Neural cell (in vitro differentiated cells): Measurements from ENCODE around the gene RANBP3. TPM values are rescaled to one million over a fixed set of nuclear protein-coding genes. Genes with fewer than 3 reads are reported as not detected.

Experiments
- H2AFZ ChIP-seq: fragments of 200-600, 300-800 bp; sonication (generic), shearing (Covaris generic); 2 replicates; pipeline ENCODE4 v1.6.0; 2014; ENCODE audit warnings: low read depth, mild to moderate bottlenecking, antibody characterized with exemption, low read length, moderate library complexity
- H3F3A ChIP-seq: fragments of 200-600 bp; shearing (Covaris generic); 2 replicates; pipeline ENCODE4 v1.6.1; 2016; ENCODE audit warnings: mild to moderate bottlenecking, moderate library complexity, mixed read lengths, antibody characterized with exemption, low read length; ENCODE audit not compliant: insufficient read depth, poor library complexity, severe bottlenecking
- H3K27ac ChIP-seq: fragments of 200-600, 300-800 bp; sonication (generic), shearing (Covaris generic); 2 replicates; pipeline ENCODE4 v1.5.1; 2014; ENCODE audit warnings: mild to moderate bottlenecking, low read length, moderate library complexity
- H3K27me3 ChIP-seq: fragments of 300-800, 200-600 bp; sonication (generic), shearing (Covaris generic); 2 replicates; pipeline ENCODE4 v1.6.0; 2014; ENCODE audit warnings: mild to moderate bottlenecking, low read depth, low read length, moderate library complexity; ENCODE audit not compliant: insufficient read depth
- H3K36me3 ChIP-seq: fragments of 300-800, 200-600 bp; sonication (generic), shearing (Covaris generic); 2 replicates; pipeline ENCODE4 v1.5.1; 2014; ENCODE audit warnings: mild to moderate bottlenecking, antibody characterized with exemption, low read length, moderate library complexity; ENCODE audit not compliant: insufficient read depth
- H3K4me2 ChIP-seq: fragments of 300-800, 200-600 bp; sonication (generic), shearing (Covaris generic); 2 replicates; pipeline ENCODE4 v1.6.0; 2014; ENCODE audit warnings: mild to moderate bottlenecking, low read length
- H3K4me3 ChIP-seq: fragments of 300-800, 200-600 bp; sonication (generic), shearing (Covaris generic); 2 replicates; pipeline ENCODE4 v1.5.1; 2014; ENCODE audit warnings: mild to moderate bottlenecking, low read length, moderate library complexity
- H3K79me2 ChIP-seq: fragments of 200-600 bp; shearing (Covaris generic); replicated peaks from 2 replicates; pipeline ENCODE4 v1.6.0; 2014; ENCODE audit warnings: mild to moderate bottlenecking, low read length, moderate library complexity; ENCODE audit not compliant: insufficient read depth
- H3K9ac ChIP-seq: fragments of 300-800, 200-600 bp; sonication (generic), shearing (Covaris generic); 2 replicates; pipeline ENCODE4 v1.6.1; 2016; ENCODE audit warnings: mild to moderate bottlenecking, low read length, mixed read lengths
- H3K9me2 ChIP-seq: fragments of 200-600 bp; shearing (Covaris generic); 2 replicates; pipeline ENCODE4 v1.6.1; 2016; ENCODE audit warnings: mild to moderate bottlenecking, low read length, mixed read lengths; ENCODE audit not compliant: insufficient read depth
- H3K9me3 ChIP-seq: fragments of 200-600, 300-800 bp; sonication (generic), shearing (Covaris generic); 2 replicates; pipeline ENCODE4 v1.6.1; 2016; ENCODE audit warnings: mild to moderate bottlenecking, mixed run types, low read length, moderate library complexity, mixed read lengths
- H4K20me1 ChIP-seq: fragments of 200-600 bp; shearing (Covaris generic); 2 replicates; pipeline ENCODE4 v1.6.1; 2016; ENCODE audit warnings: mild to moderate bottlenecking, mixed run types; ENCODE audit not compliant: insufficient read depth
- EP300 ChIP-seq: fragments of 450-650 bp; conservative IDR thresholded peaks from 2 replicates; pipeline ENCODE4 v1.6.1; 2014; ENCODE audit warnings: antibody characterized with exemption, mild to moderate bottlenecking, moderate library complexity; ENCODE audit not compliant: poor library complexity, severe bottlenecking
- EZH2 ChIP-seq: fragments of 200-600, 300-800 bp; shearing (Covaris generic), sonication (generic); IDR thresholded peaks from 2 replicates; pipeline ENCODE4 v1.6.1; 2014; ENCODE audit warnings: antibody characterized with exemption, low read length, borderline replicate concordance, mild to moderate bottlenecking; ENCODE audit not compliant: insufficient read depth, poor library complexity, severe bottlenecking
- MXI1 ChIP-seq: fragments of 450-650 bp; conservative IDR thresholded peaks from 2 replicates; pipeline ENCODE4 v1.6.1; 2014; ENCODE audit warnings: antibody characterized with exemption, mild to moderate bottlenecking; ENCODE audit not compliant: poor library complexity, severe bottlenecking
- POLR2AphosphoS5 ChIP-seq: IDR thresholded peaks from 2 replicates; pipeline ENCODE4 v1.6.1; 2012
- RAD21 ChIP-seq: fragments of 450-650 bp; conservative IDR thresholded peaks from 2 replicates; pipeline ENCODE4 v1.6.1; 2014; ENCODE audit warnings: antibody characterized with exemption, mild to moderate bottlenecking, moderate library complexity
- SMC3 ChIP-seq: fragments of 450-650 bp; conservative IDR thresholded peaks from 2 replicates; pipeline ENCODE4 v1.6.1; 2014; ENCODE audit warnings: antibody characterized with exemption, mild to moderate bottlenecking, moderate library complexity; ENCODE audit not compliant: poor library complexity
- TAF1 ChIP-seq: IDR thresholded peaks from 2 replicates; pipeline ENCODE4 v1.6.1; 2012; ENCODE audit warnings: low read depth
- polyA plus RNA-seq: library from polyadenylated mRNA; depleted of rRNA; stranded (reverse); fragments of >200 nt; gene quantifications from 2 replicates; pipeline ENCODE4 v1.2.3, GENCODE V29; 2014
- TF ChIP-seq, protein P1 (sequence below): fragments of 450-650 bp; IDR thresholded peaks from 2 replicates; pipeline ENCODE4 v1.5.1; 2014; ENCODE audit warnings: antibody characterized with exemption, mild to moderate bottlenecking, moderate library complexity; ENCODE audit not compliant: poor library complexity, severe bottlenecking
- TF ChIP-seq, protein P2 (sequence below): IDR thresholded peaks from 2 replicates; pipeline ENCODE4 v1.6.1; 2012; ENCODE audit warnings: borderline replicate concordance

The RANBP3 gene
- polyA plus RNA-seq, 1 donor from 2014 or later = 67.6 TPM

GRCh38 chr19:5893296-5893903, 84.5 kb downstream of the RANBP3 start:
- Histone ChIP-seq H4K20me1 (no peaks in the 10 kb centered on the region), H3K79me2 (no peaks in the 10 kb centered on the region), H3K4me2 (no peak overlapping the region), H3K27me3 (no peaks in the 10 kb centered on the region), H2AFZ (no peak overlapping the region), H3K9ac (no peak overlapping the region), H3K9me2 (no peaks in the 10 kb centered on the region), H3F3A (no peaks in the 10 kb centered on the region), H3K4me3 (no peak overlapping the region), H3K9me3 (no peaks in the 10 kb centered on the region), H3K36me3 (no peaks in the 10 kb centered on the region), H3K27ac (no peak overlapping the region)
- TF ChIP-seq POLR2AphosphoS5 = no peak
- TF ChIP-seq EZH2 = no peak
- TF ChIP-seq RAD21 = no peak
- TF ChIP-seq, protein P1, sequence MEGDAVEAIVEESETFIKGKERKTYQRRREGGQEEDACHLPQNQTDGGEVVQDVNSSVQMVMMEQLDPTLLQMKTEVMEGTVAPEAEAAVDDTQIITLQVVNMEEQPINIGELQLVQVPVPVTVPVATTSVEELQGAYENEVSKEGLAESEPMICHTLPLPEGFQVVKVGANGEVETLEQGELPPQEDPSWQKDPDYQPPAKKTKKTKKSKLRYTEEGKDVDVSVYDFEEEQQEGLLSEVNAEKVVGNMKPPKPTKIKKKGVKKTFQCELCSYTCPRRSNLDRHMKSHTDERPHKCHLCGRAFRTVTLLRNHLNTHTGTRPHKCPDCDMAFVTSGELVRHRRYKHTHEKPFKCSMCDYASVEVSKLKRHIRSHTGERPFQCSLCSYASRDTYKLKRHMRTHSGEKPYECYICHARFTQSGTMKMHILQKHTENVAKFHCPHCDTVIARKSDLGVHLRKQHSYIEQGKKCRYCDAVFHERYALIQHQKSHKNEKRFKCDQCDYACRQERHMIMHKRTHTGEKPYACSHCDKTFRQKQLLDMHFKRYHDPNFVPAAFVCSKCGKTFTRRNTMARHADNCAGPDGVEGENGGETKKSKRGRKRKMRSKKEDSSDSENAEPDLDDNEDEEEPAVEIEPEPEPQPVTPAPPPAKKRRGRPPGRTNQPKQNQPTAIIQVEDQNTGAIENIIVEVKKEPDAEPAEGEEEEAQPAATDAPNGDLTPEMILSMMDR = no peak

DNA sequence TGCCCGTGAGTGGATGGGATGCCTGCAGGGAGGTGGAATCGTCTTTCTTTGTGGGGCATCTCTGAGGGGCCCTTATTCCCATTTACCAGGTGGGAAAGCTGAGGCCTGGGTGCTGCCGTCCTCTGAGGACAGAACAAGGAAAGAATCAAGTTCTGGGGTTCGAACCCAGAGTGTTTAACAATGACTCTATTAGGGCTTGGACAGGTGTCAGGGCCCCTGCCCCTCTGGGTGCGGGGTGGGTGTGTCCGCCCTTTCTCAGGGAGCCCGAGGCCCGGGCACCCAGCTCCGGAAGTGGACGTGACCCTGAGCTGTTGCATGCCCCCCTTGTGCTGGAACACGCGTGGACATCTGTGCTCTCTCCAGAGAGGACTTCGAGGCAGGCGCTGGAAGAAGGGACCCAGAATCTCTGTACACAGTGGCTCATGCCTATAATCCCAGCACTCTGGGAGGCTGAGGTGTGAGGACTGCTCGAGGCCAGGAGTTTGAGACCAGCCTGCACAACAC, 85.1 kb downstream of the RANBP3 start:
- no peak overlapping the region for H3K9ac ChIP-seq
- H3K27me3 ChIP-seq = no peaks in the 10 kb centered on the region
- no peaks in the 10 kb centered on the region for H3K9me3 ChIP-seq
- H3K9me2 ChIP-seq = no peaks in the 10 kb centered on the region
- no peak overlapping the region for H3K27ac ChIP-seq
- no peak overlapping the region for H3K4me3 ChIP-seq
- no peaks in the 10 kb centered on the region for H3K36me3 ChIP-seq
- no peak overlapping the region for H3K4me2 ChIP-seq
- H3K79me2 ChIP-seq = no peaks in the 10 kb centered on the region
- no peaks in the 10 kb centered on the region for H4K20me1 ChIP-seq
- no peak overlapping the region for H2AFZ ChIP-seq
- H3F3A ChIP-seq = no peaks in the 10 kb centered on the region
- TF ChIP-seq RAD21 (no peak), EP300 (no peak), SMC3 (no peak), POLR2AphosphoS5 (no peak), TAF1 (no peak), MXI1 (no peak), EZH2 (no peak)
- TF ChIP-seq, protein P1 = no peak
- TF ChIP-seq, protein P2, sequence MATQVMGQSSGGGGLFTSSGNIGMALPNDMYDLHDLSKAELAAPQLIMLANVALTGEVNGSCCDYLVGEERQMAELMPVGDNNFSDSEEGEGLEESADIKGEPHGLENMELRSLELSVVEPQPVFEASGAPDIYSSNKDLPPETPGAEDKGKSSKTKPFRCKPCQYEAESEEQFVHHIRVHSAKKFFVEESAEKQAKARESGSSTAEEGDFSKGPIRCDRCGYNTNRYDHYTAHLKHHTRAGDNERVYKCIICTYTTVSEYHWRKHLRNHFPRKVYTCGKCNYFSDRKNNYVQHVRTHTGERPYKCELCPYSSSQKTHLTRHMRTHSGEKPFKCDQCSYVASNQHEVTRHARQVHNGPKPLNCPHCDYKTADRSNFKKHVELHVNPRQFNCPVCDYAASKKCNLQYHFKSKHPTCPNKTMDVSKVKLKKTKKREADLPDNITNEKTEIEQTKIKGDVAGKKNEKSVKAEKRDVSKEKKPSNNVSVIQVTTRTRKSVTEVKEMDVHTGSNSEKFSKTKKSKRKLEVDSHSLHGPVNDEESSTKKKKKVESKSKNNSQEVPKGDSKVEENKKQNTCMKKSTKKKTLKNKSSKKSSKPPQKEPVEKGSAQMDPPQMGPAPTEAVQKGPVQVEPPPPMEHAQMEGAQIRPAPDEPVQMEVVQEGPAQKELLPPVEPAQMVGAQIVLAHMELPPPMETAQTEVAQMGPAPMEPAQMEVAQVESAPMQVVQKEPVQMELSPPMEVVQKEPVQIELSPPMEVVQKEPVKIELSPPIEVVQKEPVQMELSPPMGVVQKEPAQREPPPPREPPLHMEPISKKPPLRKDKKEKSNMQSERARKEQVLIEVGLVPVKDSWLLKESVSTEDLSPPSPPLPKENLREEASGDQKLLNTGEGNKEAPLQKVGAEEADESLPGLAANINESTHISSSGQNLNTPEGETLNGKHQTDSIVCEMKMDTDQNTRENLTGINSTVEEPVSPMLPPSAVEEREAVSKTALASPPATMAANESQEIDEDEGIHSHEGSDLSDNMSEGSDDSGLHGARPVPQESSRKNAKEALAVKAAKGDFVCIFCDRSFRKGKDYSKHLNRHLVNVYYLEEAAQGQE = no peak
